ENCODE measurements around the gene CAPN8.
"Not testable (repeated sequence)": the region's sequence is repeated elsewhere in the genome, so short reads cannot be mapped to it uniquely, and the experiment has no call there.

The CAPN8 gene

GRCh38 chr1:223531742-223532341 is 133.7 kb downstream of the CAPN8 start:
- FAIRE-seq (peak; percentile 73), DNase-seq (ENCODE audit: low spot score) (peak; percentile 62)

GRCh38 chr1:223525957-223526356 is 139.5 kb downstream of the CAPN8 start:
- no peak for FAIRE-seq
- DNase-seq (ENCODE audit: low spot score), result no peak

DNA sequence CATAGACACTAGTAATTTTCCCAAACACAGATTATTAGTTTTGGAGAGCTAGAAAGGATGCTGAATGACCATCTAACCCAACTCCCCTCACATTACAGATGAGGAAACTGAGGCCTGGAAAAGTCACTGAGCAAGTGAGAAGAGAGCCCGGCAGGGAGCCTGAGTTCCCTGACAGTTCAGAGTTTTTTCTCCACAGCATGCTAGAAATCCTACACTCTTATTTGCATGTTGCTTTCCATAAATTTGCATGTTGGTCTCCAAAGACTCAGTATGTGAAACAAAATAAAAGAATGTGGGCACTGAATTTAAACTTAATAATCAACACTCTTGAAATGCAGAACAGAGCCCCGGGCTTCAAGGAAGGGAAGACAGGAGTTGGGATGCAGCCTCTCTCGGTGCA is 140.0 kb downstream of the CAPN8 start:
- FAIRE-seq (no peak), DNase-seq (ENCODE audit: low spot score) (no peak)

DNA sequence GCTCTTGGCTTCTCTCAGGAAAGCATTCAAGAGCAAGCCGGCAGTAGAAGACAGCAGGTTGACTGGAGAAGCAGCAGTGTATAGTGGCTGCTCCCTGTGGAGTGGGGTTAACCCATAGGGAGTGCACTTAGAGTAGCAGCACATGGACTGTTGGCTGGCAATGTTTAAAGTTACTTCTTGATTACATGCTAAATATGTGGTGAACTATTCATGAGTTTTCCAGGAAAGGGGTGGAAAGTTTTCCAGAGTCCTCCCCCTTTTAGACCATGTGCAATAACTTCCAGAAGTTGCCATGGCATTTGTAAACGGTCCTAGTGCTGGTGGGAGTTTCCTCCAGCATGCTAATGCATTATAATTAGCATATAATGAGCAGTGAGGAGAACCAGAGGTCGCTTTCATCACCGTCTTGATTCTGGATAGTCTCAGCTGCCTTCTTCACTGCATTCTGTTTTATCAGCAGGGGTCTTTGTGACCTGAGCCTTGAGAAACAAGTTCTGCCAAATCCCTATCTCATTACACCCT is 140.5 kb downstream of the CAPN8 start:
- FAIRE-seq, result no peak

DNA sequence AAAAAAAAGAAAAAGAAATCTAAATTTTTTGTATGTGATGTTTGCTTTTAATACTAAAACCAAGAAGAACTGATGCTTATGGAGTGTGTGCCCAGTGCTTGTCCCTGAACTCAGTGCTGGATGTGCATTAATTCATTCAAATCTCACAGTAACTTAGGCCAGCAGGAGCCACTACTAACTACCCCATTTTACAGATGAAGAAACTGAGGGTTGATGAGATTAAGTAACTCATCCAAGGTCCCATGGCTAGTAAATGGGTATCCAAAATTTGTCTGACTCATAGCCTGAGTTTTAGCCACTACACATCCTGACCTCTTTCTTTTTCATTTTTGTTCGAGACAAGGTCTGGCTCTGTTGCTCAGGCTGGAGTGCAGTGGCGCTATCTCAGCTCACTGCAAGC is 144.4 kb downstream of the CAPN8 start:
- no peak for DNase-seq (ENCODE audit: low spot score)
- FAIRE-seq, result no peak

More for the DNA sequence above, 140.5 kb downstream of the CAPN8 start:
- no peak for DNase-seq (ENCODE audit: low spot score)

- FAIRE-seq (no peak), DNase-seq (ENCODE audit: low spot score) (no peak)
Observed at GRCh38 chr1:223520200-223520599, 145.3 kb downstream of the CAPN8 start.

- FAIRE-seq (no peak), DNase-seq (ENCODE audit: low spot score) (no peak)
Observed at GRCh38 chr1:223519116-223519515, 146.4 kb downstream of the CAPN8 start.

- FAIRE-seq; DNase-seq (ENCODE audit: low spot score): not testable (repeated sequence)
Observed at GRCh38 chr1:223518553-223518952, 146.9 kb downstream of the CAPN8 start.

DNA sequence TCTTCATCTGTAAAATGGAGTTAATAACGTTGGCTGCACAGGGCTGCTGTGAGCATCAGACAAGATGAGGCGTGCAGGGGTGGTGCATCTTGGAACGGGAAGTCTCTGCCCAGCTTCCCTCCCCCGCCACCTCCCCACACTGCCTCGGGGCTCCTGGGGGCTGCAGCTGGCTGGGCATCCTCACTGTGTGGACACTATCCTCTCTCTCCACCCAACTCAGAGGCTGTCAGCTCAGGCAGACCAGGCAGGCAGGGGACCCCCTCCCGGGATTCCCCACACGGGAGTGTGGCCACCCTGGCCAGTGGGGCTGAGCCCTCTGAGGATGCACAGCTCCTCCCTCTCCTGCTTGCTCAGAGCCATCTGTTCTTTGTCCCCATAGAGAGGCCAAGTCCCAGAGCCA is 149.6 kb downstream of the CAPN8 start:
- DNase-seq (ENCODE audit: low spot score) (no peak), FAIRE-seq (no peak)

DNA sequence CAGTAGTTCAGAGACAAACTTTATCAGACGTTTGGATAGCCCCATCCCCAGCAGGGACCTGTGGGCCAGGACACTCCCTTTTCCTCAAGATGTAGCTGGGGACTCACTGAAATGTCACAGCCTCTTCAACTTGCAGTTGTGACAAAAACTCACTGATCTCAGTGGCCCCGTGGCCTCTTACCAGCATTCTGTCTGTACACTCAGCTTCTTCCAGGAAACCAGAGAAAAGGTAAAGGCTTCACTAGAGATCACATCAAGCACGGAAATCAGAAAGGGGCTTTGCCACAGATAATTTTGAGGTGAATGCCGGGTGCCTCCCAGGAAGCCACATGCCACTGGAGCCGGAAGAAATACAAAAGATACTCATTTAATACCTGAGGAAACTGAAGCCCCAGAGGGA is 150.1 kb downstream of the CAPN8 start:
- DNase-seq (ENCODE audit: low spot score) (no peak), FAIRE-seq (no peak)

GRCh38 chr1:223514644-223515043 is 150.9 kb downstream of the CAPN8 start:
- FAIRE-seq (no peak), DNase-seq (ENCODE audit: low spot score) (no peak)

GRCh38 chr1:223513309-223513708 is 152.2 kb downstream of the CAPN8 start:
- FAIRE-seq (no peak), DNase-seq (ENCODE audit: low spot score) (no peak)

- FAIRE-seq, result no peak
- no peak for DNase-seq (ENCODE audit: low spot score)
Observed at GRCh38 chr1:223512057-223512456, 153.4 kb downstream of the CAPN8 start.

DNA sequence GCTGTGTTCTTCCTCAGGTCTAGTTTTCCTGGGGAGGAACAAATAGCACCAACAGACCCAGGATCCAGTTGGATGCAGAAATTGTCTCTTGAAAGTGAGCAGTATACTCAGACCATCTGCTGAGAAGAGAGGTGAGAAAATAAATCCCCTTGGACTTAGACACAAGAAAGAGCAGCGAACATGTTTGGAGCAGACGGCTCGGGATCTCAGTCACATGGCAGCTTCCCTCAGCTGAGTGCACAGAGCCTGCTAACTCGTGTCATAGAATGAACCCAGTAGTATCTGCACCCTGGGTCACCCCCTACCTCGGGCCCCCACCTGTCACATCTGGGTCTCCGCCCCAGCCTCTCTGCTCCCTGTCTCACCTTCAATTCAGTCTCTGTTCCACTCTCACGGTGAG is 156.7 kb downstream of the CAPN8 start:
- FAIRE-seq (no peak), DNase-seq (ENCODE audit: low spot score) (no peak)

GRCh38 chr1:223504741-223505140 is 160.8 kb downstream of the CAPN8 start:
- DNase-seq (ENCODE audit: low spot score) (peak; percentile 40), FAIRE-seq (no peak)

DNA sequence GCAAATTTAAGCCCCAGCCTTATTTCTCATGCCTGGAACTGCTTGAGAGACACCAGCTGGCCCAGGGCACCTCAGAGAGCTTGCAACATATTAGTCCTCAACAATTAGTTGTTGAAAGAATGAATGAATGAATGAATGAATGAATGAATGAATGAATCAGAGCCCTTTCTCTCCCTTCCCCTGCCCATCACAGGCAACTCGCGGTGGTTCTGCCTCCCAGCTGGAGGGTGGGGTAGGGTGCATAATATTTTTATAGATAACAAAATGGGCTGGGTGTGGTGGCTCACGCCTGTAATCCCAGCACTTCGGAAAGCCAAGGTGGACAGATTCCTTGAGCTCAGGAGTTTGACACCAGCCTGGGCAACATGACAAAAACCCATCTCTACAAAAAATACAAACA is 162.2 kb downstream of the CAPN8 start:
- no peak for DNase-seq (ENCODE audit: low spot score)
- no peak for FAIRE-seq

- DNase-seq (ENCODE audit: low spot score) (peak; percentile 87), FAIRE-seq (no peak)
Observed at GRCh38 chr1:223500560-223501425, 164.7 kb downstream of the CAPN8 start.

DNA sequence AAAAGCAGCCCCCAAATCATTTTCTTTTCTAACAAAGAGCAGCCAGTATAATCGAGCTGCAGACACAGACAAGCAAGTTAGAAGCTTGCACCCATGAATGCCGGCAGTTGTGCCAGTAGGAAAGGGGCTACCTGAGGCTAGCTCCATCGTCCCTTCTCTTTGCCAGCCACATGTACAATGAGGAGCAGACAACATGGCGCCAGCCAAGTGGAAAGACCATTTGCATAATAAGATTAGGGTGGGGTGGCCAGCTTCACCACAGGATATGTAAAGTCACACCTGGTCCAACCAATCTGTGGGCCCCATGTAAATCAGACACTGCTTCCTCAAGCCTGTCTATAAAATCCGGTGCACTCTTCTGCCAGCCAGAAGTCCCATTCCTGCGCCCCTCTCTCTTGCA is 168.6 kb downstream of the CAPN8 start:
- FAIRE-seq, result no peak

GRCh38 chr1:223494926-223495645 is 170.4 kb downstream of the CAPN8 start:
- FAIRE-seq (no peak), DNase-seq (ENCODE audit: low spot score) (no peak)

More for the DNA sequence above, 168.6 kb downstream of the CAPN8 start:
- DNase-seq (ENCODE audit: low spot score), result no peak

DNA sequence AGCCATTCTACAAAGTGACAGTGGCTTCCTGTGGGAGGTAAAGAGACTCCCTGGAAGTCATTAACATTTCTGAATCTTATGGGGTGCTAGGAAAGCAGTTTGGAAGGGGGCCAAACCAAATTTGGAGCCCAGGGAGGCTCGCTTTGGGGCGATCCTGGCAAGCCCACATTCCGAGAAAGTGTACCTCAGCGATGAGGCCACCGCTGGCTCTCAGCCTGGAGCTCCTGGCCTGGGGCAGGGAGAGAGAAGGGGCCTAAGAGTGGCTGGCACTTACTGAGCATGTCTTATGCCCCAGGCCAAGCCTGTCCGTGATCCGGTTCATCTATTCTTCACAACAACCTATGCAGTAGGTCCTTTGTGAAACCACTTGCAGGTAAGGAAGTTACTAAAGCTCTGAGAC is 173.5 kb downstream of the CAPN8 start:
- no peak for FAIRE-seq

More for the DNA sequence above, 173.5 kb downstream of the CAPN8 start:
- DNase-seq (ENCODE audit: low spot score), result no peak

Measured in urothelium cell line (cell line).